ENCODE results near the gene COG3.

Gene COG3

DNA sequence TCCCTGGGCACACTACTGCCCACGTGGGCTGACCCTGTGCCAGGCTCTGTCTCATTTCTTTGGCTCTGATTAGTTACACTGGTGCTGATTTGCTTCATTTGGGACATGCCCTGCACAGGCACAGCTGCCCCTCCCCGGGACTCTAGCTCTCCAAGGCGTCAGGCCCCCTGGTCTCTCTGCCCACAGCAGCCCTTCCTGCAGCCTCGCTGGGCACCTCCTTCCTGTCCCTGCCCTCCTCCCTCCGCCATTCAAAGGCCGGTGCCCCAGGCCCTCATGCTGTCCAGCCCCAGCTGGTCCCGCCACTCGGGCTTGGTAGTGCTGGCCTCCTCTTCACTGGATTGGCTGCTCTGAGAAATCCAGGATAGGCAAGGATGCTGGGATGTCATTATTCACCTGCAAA, 77.7 kb downstream of the COG3 start:
- no peak overlapping the region for H3K4ac ChIP-seq (ENCODE audit: low read depth, low read length)
- H3K4me2 ChIP-seq (ENCODE audit: low read length), result no peak overlapping the region
- H3K36me3 ChIP-seq (ENCODE audit: control insufficient read depth in 1 of 2, insufficient read depth in 2 of 2, low read length in 2 of 2), result no peaks in the 10 kb centered on the region
- whole genome bisulfite sequencing (ENCODE audit: extremely low coverage, insufficient coverage, insufficient read length), result no CpG with 5 or more reads among the region's 8 CpGs
- H3K23ac ChIP-seq (ENCODE audit: low read length), result no peak overlapping the region
- no peak overlapping the region for H2AK5ac ChIP-seq (ENCODE audit: low read length)
- H3K4me3 ChIP-seq (ENCODE audit: low read depth, low read length), result no peak overlapping the region
- H3K18ac ChIP-seq (ENCODE audit: low read length), result no peak overlapping the region
- no peak overlapping the region for H2BK5ac ChIP-seq (ENCODE audit: low read depth, low read length, poor library complexity)
- H3K9ac ChIP-seq (ENCODE audit: low read length), result no peak overlapping the region
- H3K79me2 ChIP-seq (ENCODE audit: control insufficient read depth, insufficient read depth, low read length, poor library complexity), result no peaks in the 10 kb centered on the region
- H3K79me1 ChIP-seq (ENCODE audit: low read length), result no peaks in the 10 kb centered on the region
- H2AFZ ChIP-seq (ENCODE audit: insufficient read depth, low read length, poor library complexity), result no peak overlapping the region
- peaks cover 0 to 3% of the 10 kb centered on the region in 2 experiments for H3K4me1 ChIP-seq (ENCODE audit: control insufficient read depth in 1 of 2, insufficient read depth in 2 of 2, low read length in 2 of 2)
- H2BK120ac ChIP-seq (ENCODE audit: insufficient read depth, low read length, poor library complexity), result no peak overlapping the region
- no peaks in the 10 kb centered on the region for H3K27me3 ChIP-seq (ENCODE audit: insufficient read depth, low read length)
- no peaks in the 10 kb centered on the region for H3K9me3 ChIP-seq (ENCODE audit: insufficient read depth, low read depth, low read length)
- no peak overlapping the region for H4K91ac ChIP-seq (ENCODE audit: low read depth, low read length)
- H4K8ac ChIP-seq (ENCODE audit: low read depth, low read length), result no peak overlapping the region
- no peak overlapping the region for H2BK12ac ChIP-seq (ENCODE audit: low read length)
- no peak overlapping the region for H4K12ac ChIP-seq (ENCODE audit: low read depth, low read length)
- H3K14ac ChIP-seq (ENCODE audit: low read length), result no peak overlapping the region
- DNase-seq, result no peak
- no peak overlapping the region for H3K27ac ChIP-seq (ENCODE audit: low read depth, low read length)

DNA sequence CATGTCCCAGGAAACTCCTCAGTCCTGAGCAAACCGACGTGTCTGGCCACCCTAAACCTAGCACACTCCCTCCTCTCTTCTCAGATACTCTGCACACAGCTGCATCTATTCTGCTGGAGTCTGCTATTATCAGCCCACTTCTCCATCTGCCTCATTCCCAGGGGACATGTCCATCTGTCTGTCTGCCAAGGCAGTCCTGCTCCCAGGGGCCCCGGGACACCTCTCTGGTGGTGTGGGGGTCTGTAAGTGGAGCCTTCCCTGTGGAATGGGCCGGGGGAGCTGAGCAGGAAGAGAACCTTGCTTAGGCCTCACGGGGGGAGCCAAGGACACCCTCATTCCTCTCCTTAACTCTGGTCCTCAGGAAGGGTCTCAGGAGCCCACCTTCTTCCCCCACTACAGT, 78.1 kb downstream of the COG3 start:
- WGBS (ENCODE audit: extremely low coverage, insufficient coverage, insufficient read length), result no CpG with 5 or more reads among the region's 5 CpGs
- no peak for DNase-seq
- no peaks in the 10 kb centered on the region for H3K79me2 ChIP-seq (ENCODE audit: control insufficient read depth, insufficient read depth, low read length, poor library complexity)

DNA sequence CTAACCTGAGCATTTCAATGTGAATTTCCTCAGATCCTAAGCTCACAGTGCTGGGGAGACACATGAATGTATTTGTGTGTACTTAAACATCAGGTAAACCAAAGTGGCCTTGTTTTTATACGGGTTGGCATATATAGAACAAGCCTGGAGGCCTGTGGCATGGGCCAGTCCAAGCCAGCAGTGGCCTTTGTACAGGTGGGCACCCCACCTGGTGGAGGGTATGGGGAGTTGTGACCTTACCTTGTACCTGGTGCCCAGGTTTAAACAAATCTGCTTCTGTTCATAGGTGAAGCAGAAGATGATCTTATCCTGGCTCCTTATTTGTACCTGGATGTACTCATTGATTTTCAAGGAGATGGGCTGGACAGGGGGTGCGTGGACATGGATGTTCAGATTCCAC, 79.8 kb downstream of the COG3 start:
- H2AK5ac ChIP-seq (ENCODE audit: low read length), result no peak overlapping the region

More for the DNA sequence above, 78.1 kb downstream of the COG3 start:
- Histone ChIP-seq H4K91ac (ENCODE audit: low read depth, low read length) (no peak overlapping the region), H3K23ac (ENCODE audit: low read length) (no peak overlapping the region), H2BK5ac (ENCODE audit: low read depth, low read length, poor library complexity) (no peak overlapping the region), H3K18ac (ENCODE audit: low read length) (no peak overlapping the region), H3K9me3 (ENCODE audit: insufficient read depth, low read depth, low read length) (no peaks in the 10 kb centered on the region), H3K4me1 (ENCODE audit: control insufficient read depth in 1 of 2, insufficient read depth in 2 of 2, low read length in 2 of 2) (peaks cover 0 to 3% of the 10 kb centered on the region in 2 experiments), H3K14ac (ENCODE audit: low read length) (no peak overlapping the region), H3K4ac (ENCODE audit: low read depth, low read length) (no peak overlapping the region), H3K4me2 (ENCODE audit: low read length) (no peak overlapping the region), H2BK120ac (ENCODE audit: insufficient read depth, low read length, poor library complexity) (no peak overlapping the region), H3K79me1 (ENCODE audit: low read length) (no peaks in the 10 kb centered on the region), H4K12ac (ENCODE audit: low read depth, low read length) (no peak overlapping the region), H3K4me3 (ENCODE audit: low read depth, low read length) (no peak overlapping the region), H3K27ac (ENCODE audit: low read depth, low read length) (no peak overlapping the region), H4K8ac (ENCODE audit: low read depth, low read length) (no peak overlapping the region), H2BK12ac (ENCODE audit: low read length) (no peak overlapping the region), H3K27me3 (ENCODE audit: insufficient read depth, low read length) (no peaks in the 10 kb centered on the region), H3K9ac (ENCODE audit: low read length) (no peak overlapping the region), H3K36me3 (ENCODE audit: control insufficient read depth in 1 of 2, insufficient read depth in 2 of 2, low read length in 2 of 2) (no peaks in the 10 kb centered on the region), H2AK5ac (ENCODE audit: low read length) (no peak overlapping the region), H2AFZ (ENCODE audit: insufficient read depth, low read length, poor library complexity) (no peak overlapping the region)

DNA sequence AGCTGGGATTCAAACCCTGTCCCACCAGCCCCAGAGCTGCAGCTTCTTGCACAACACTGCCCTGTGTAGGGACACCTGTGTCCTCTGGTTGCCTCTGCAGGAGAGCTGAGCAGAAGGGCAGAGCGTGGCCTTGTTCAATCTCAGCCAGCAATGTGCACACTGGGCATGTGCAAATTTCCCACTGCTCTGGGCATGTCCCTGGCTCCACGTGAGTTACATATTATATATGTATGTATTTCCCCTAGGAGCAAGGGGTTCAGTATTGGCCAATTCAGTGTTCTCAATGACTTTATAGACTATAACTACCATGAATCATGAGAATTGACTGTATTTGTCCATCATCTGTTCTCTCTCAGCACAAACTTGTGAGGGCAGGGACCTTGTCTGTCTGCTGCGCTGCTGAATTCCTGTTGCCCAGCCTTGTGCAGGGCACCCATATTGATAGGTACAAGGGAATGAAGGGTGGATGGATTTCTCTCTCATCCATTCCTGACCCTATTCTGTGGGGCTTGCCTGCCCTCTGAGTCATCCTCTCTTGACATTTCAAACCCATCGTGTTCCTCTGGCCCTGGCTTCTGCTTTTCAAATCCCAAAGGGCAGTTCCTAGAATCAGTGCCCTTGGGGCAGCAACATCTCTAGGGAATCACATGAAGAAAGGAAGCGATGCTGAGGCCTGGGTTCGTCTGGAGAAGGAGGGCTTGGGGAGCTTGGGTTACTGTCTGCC, 81.1 kb downstream of the COG3 start:
- H3K14ac ChIP-seq (ENCODE audit: low read length), result no peak overlapping the region
- no peaks in the 10 kb centered on the region for H3K9me3 ChIP-seq (ENCODE audit: insufficient read depth, low read depth, low read length)
- H3K27me3 ChIP-seq (ENCODE audit: insufficient read depth, low read length), result no peaks in the 10 kb centered on the region
- WGBS (ENCODE audit: extremely low coverage, insufficient coverage, insufficient read length), result no CpG with 5 or more reads among the region's 6 CpGs
- peak; percentile 38 to 86 for DNase-seq
- H3K23ac ChIP-seq (ENCODE audit: low read length), result no peak overlapping the region
- H3K79me2 ChIP-seq (ENCODE audit: control insufficient read depth, insufficient read depth, low read length, poor library complexity), result no peaks in the 10 kb centered on the region
- no peak overlapping the region for H3K4me2 ChIP-seq (ENCODE audit: low read length)
- H3K9ac ChIP-seq (ENCODE audit: low read length), result no peak overlapping the region
- H3K27ac ChIP-seq (ENCODE audit: low read depth, low read length), result no peak overlapping the region
- no peak overlapping the region for H4K8ac ChIP-seq (ENCODE audit: low read depth, low read length)
- no peak overlapping the region for H4K91ac ChIP-seq (ENCODE audit: low read depth, low read length)
- H3K4me3 ChIP-seq (ENCODE audit: low read depth, low read length), result no peak overlapping the region
- H2AFZ ChIP-seq (ENCODE audit: insufficient read depth, low read length, poor library complexity), result no peak overlapping the region
- H3K4me1 ChIP-seq (ENCODE audit: control insufficient read depth in 1 of 2, insufficient read depth in 2 of 2, low read length in 2 of 2), result peaks cover 0 to 3% of the 10 kb centered on the region in 2 experiments
- H4K12ac ChIP-seq (ENCODE audit: low read depth, low read length), result no peak overlapping the region
- no peak overlapping the region for H2BK12ac ChIP-seq (ENCODE audit: low read length)
- H3K18ac ChIP-seq (ENCODE audit: low read length), result no peak overlapping the region
- H3K79me1 ChIP-seq (ENCODE audit: low read length), result no peaks in the 10 kb centered on the region
- no peak overlapping the region for H2BK5ac ChIP-seq (ENCODE audit: low read depth, low read length, poor library complexity)
- no peak overlapping the region for H2BK120ac ChIP-seq (ENCODE audit: insufficient read depth, low read length, poor library complexity)
- no peaks in the 10 kb centered on the region for H3K36me3 ChIP-seq (ENCODE audit: control insufficient read depth in 1 of 2, insufficient read depth in 2 of 2, low read length in 2 of 2)
- H2AK5ac ChIP-seq (ENCODE audit: low read length), result no peak overlapping the region
- no peak overlapping the region for H3K4ac ChIP-seq (ENCODE audit: low read depth, low read length)

More for the DNA sequence above, 79.8 kb downstream of the COG3 start:
- Histone ChIP-seq H3K9me3 (ENCODE audit: insufficient read depth, low read depth, low read length) (no peaks in the 10 kb centered on the region), H4K91ac (ENCODE audit: low read depth, low read length) (no peak overlapping the region), H3K18ac (ENCODE audit: low read length) (no peak overlapping the region), H3K4me1 (ENCODE audit: control insufficient read depth in 1 of 2, insufficient read depth in 2 of 2, low read length in 2 of 2) (peaks cover 0 to 3% of the 10 kb centered on the region in 2 experiments), H3K27ac (ENCODE audit: low read depth, low read length) (no peak overlapping the region), H2BK5ac (ENCODE audit: low read depth, low read length, poor library complexity) (no peak overlapping the region), H3K14ac (ENCODE audit: low read length) (no peak overlapping the region), H2BK12ac (ENCODE audit: low read length) (no peak overlapping the region), H2BK120ac (ENCODE audit: insufficient read depth, low read length, poor library complexity) (no peak overlapping the region), H3K4me3 (ENCODE audit: low read depth, low read length) (no peak overlapping the region), H3K79me1 (ENCODE audit: low read length) (no peaks in the 10 kb centered on the region), H3K9ac (ENCODE audit: low read length) (no peak overlapping the region), H3K23ac (ENCODE audit: low read length) (no peak overlapping the region), H3K4ac (ENCODE audit: low read depth, low read length) (no peak overlapping the region), H4K8ac (ENCODE audit: low read depth, low read length) (no peak overlapping the region), H4K12ac (ENCODE audit: low read depth, low read length) (no peak overlapping the region), H3K36me3 (ENCODE audit: control insufficient read depth in 1 of 2, insufficient read depth in 2 of 2, low read length in 2 of 2) (no peaks in the 10 kb centered on the region), H3K79me2 (ENCODE audit: control insufficient read depth, insufficient read depth, low read length, poor library complexity) (no peaks in the 10 kb centered on the region), H3K27me3 (ENCODE audit: insufficient read depth, low read length) (no peaks in the 10 kb centered on the region), H2AFZ (ENCODE audit: insufficient read depth, low read length, poor library complexity) (no peak overlapping the region), H3K4me2 (ENCODE audit: low read length) (no peak overlapping the region)
- no CpG with 5 or more reads among the region's 2 CpGs for whole genome bisulfite sequencing (ENCODE audit: extremely low coverage, insufficient coverage, insufficient read length)
- peak in 1 of 2 donors; percentile 30 for DNase-seq
